SW 1271 (cell line): ENCODE results near the gene SLC44A5.
"Not testable (repeated sequence)": the region's sequence is repeated elsewhere in the genome, so short reads cannot be mapped to it uniquely, and the experiment has no call there.

Source experiments
- DNase-seq, 2 experiments: peaks; one replicate each; lab custom pipeline; 2025; lab: John Stamatoyannopoulos, UW

Gene SLC44A5

GRCh38 chr1:75611014-75611413, at the start of gene SLC44A5:
Gene SLC44A5, minus strand, starts transcription at chr1:75611114. Its CDS starts 69,667 bp downstream, at chr1:75541447.
- no peak for DNase-seq

- DNase-seq: no peak
Measured at GRCh38 chr1:75655931-75656330, 45.0 kb upstream of the SLC44A5 start.

GRCh38 chr1:75647183-75647582, 36.3 kb upstream of the SLC44A5 start:
- DNase-seq: not testable (repeated sequence)

GRCh38 chr1:75645153-75645552, 34.2 kb upstream of the SLC44A5 start:
- not testable (repeated sequence) for DNase-seq

GRCh38 chr1:75643460-75643859, 32.5 kb upstream of the SLC44A5 start:
- no peak for DNase-seq

GRCh38 chr1:75641325-75641724, 30.4 kb upstream of the SLC44A5 start:
- DNase-seq: no peak

- no peak for DNase-seq
Measured at GRCh38 chr1:75640137-75640536, 29.2 kb upstream of the SLC44A5 start.

GRCh38 chr1:75632350-75632949, 21.5 kb upstream of the SLC44A5 start:
- DNase-seq: peak in 1 of 2 experiments; percentile 38

- no peak for DNase-seq
Measured at GRCh38 chr1:75630998-75631397, 20.1 kb upstream of the SLC44A5 start.

GRCh38 chr1:75630004-75630594, 19.2 kb upstream of the SLC44A5 start:
- no peak for DNase-seq

- DNase-seq: no peak
Measured at GRCh38 chr1:75625795-75626194, 14.9 kb upstream of the SLC44A5 start.

GRCh38 chr1:75618382-75618781, 7.5 kb upstream of the SLC44A5 start:
- DNase-seq: no peak

- DNase-seq: no peak
Measured at GRCh38 chr1:75616436-75617433, 5.8 kb upstream of the SLC44A5 start.

GRCh38 chr1:75615613-75616435, 4.9 kb upstream of the SLC44A5 start:
- DNase-seq: no peak

- no peak for DNase-seq
Measured at GRCh38 chr1:75614399-75614756, 3.5 kb upstream of the SLC44A5 start.

GRCh38 chr1:75613916-75614315, 3.0 kb upstream of the SLC44A5 start:
- no peak for DNase-seq

GRCh38 chr1:75612976-75613375, 2.1 kb upstream of the SLC44A5 start:
- no peak for DNase-seq

- DNase-seq: no peak
Measured at GRCh38 chr1:75602486-75602885, 8.4 kb downstream of the SLC44A5 start.

- no peak for DNase-seq
Measured at GRCh38 chr1:75600781-75601180, 10.1 kb downstream of the SLC44A5 start.

- no peak for DNase-seq
Measured at GRCh38 chr1:75594327-75594726, 16.6 kb downstream of the SLC44A5 start.

GRCh38 chr1:75593457-75593856, 17.5 kb downstream of the SLC44A5 start:
- DNase-seq: not testable (repeated sequence)

GRCh38 chr1:75589637-75590036, 21.3 kb downstream of the SLC44A5 start:
- no peak for DNase-seq
